Measurements from ENCODE around the gene NRG3.

The NRG3 gene

DNA sequence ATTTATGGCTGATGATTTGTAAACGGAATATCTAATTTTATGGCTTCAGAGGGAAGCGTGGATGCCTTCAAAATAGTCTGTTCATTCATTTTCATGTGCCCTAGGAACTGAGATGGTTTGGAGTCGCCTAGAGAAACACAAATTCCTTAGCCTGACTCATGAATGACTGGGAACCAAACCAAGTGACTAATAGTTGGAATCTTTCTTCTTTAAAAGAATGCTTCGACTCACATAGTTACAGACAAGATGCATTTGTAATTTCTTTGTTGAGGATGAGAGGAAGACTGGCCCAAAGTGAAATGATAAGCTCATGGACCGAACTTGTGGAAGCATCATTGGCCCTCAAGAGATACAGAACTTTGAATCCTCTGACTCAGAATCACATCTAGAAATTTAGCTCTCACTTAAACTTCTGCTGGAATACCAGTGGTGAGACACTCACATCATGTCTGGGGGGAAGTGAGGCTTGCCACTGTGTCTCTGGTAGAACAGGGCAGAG is 1107.2 kb downstream of the NRG3 start:
- Histone ChIP-seq H3K9me3 (ENCODE audit: control insufficient read depth, insufficient read depth, low read depth, low read length) (no peaks in the 10 kb centered on the region), H3K27ac (ENCODE audit: extremely low read depth, low read depth, low read length) (no peak overlapping the region), H3K36me3 (ENCODE audit: control insufficient read depth in 2 of 2, insufficient read depth in 1 of 2, low read length in 2 of 2) (no peaks in the 10 kb centered on the region), H3K4me3 (ENCODE audit: low read depth, low read length) (no peak overlapping the region), H3K4me1 (ENCODE audit: control insufficient read depth, insufficient read depth, low read length) (no peaks in the 10 kb centered on the region)
- ChIA-PET CTCF (interaction anchor here (0.6 kb wide), 1 partner anchor 18 kb away, joined by 3 read pairs; no protein-coding TSS in a partner anchor), POLR2A (no interaction called here)
- TF ChIP-seq, protein P1, sequence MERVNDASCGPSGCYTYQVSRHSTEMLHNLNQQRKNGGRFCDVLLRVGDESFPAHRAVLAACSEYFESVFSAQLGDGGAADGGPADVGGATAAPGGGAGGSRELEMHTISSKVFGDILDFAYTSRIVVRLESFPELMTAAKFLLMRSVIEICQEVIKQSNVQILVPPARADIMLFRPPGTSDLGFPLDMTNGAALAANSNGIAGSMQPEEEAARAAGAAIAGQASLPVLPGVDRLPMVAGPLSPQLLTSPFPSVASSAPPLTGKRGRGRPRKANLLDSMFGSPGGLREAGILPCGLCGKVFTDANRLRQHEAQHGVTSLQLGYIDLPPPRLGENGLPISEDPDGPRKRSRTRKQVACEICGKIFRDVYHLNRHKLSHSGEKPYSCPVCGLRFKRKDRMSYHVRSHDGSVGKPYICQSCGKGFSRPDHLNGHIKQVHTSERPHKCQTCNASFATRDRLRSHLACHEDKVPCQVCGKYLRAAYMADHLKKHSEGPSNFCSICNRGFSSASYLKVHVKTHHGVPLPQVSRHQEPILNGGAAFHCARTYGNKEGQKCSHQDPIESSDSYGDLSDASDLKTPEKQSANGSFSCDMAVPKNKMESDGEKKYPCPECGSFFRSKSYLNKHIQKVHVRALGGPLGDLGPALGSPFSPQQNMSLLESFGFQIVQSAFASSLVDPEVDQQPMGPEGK (tag by site-specific recombination; IDR thresholded peaks at IDR 0.05), result no peak
- TF ChIP-seq ZNF274 (IDR thresholded peaks at IDR 0.05; ENCODE audit: low read length) (no peak), ZNF274 (tag by site-specific recombination; IDR thresholded peaks at IDR 0.05; ENCODE audit: borderline replicate concordance) (no peak), ZBTB7A (tag by site-specific recombination; IDR thresholded peaks at IDR 0.05; ENCODE audit: low read depth) (no peak), SETDB1 (IDR thresholded peaks at IDR 0.05; ENCODE audit: insufficient read length, low read length) (no peak), KLF7 (tag by site-specific recombination; IDR thresholded peaks at IDR 0.05; ENCODE audit: borderline replicate concordance) (no peak), ZNF138 (tag by site-specific recombination; IDR thresholded peaks at IDR 0.05; ENCODE audit: borderline replicate concordance) (no peak), ZNF585B (tag by site-specific recombination; IDR thresholded peaks at IDR 0.05) (no peak), SCRT2 (tag by site-specific recombination; IDR thresholded peaks at IDR 0.05) (no peak), ZNF10 (tag by site-specific recombination; IDR thresholded peaks at IDR 0.05) (no peak), TRIM28 (IDR thresholded peaks at IDR 0.05; ENCODE audit: borderline replicate concordance, low read length) (no peak), ZNF112 (tag by site-specific recombination; IDR thresholded peaks at IDR 0.05) (no peak), GLIS2 (tag by site-specific recombination; IDR thresholded peaks at IDR 0.05) (no peak), MEIS1 (CRISPR knock-in tag; IDR thresholded peaks at IDR 0.05; ENCODE audit: borderline replicate concordance) (no peak)
- TF ChIP-seq, protein P2, sequence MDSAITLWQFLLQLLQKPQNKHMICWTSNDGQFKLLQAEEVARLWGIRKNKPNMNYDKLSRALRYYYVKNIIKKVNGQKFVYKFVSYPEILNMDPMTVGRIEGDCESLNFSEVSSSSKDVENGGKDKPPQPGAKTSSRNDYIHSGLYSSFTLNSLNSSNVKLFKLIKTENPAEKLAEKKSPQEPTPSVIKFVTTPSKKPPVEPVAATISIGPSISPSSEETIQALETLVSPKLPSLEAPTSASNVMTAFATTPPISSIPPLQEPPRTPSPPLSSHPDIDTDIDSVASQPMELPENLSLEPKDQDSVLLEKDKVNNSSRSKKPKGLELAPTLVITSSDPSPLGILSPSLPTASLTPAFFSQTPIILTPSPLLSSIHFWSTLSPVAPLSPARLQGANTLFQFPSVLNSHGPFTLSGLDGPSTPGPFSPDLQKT (IDR thresholded peaks at IDR 0.05; ENCODE audit: borderline replicate concordance, low read depth, low read length), result no peak
- TF ChIP-seq, protein P3, sequence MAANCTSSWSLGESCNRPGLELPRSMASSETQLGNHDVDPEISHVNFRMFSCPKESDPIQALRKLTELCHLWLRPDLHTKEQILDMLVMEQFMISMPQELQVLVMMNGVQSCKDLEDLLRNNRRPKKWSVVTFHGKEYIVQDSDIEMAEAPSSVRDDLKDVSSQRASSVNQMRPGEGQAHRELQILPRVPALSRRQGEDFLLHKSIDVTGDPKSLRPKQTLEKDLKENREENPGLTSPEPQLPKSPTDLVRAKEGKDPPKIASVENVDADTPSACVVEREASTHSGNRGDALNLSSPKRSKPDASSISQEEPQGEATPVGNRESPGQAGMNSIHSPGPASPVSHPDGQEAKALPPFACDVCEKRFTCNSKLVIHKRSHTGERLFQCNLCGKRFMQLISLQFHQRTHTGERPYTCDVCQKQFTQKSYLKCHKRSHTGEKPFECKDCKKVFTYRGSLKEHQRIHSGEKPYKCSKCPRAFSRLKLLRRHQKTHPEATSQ (tag by site-specific recombination; IDR thresholded peaks at IDR 0.05), result no peak

DNA sequence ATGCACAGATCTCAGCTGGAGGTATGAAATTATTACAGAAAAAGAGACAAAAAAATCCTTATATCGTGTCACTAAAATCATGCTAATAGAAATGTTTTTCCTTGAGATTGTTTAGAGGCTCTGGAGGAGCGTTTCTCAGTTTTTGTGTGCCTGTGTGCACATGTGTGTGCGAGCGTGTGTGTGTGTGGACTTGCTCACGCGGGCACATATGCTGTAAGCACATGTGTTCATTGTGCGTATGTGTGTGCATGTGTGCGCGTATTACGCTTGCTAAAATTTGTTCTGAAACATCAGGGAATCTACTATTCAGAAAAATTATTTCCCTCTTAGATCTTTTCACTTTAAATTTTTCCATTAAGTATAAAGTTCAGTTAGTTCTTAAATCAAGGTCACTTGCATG is 1111.2 kb downstream of the NRG3 start:
- Histone ChIP-seq H3K4me1 (ENCODE audit: control insufficient read depth, insufficient read depth, low read length) (no peaks in the 10 kb centered on the region), H3K27ac (ENCODE audit: extremely low read depth, low read depth, low read length) (no peak overlapping the region), H3K4me3 (ENCODE audit: low read depth, low read length) (no peak overlapping the region), H3K36me3 (ENCODE audit: control insufficient read depth in 2 of 2, insufficient read depth in 1 of 2, low read length in 2 of 2) (no peaks in the 10 kb centered on the region), H3K9me3 (ENCODE audit: control insufficient read depth, insufficient read depth, low read depth, low read length) (no peaks in the 10 kb centered on the region)
- ChIA-PET CTCF (no interaction called here), POLR2A (no interaction called here)
- TF ChIP-seq KLF9 (tag by site-specific recombination; IDR thresholded peaks at IDR 0.05; ENCODE audit: low read depth) (no peak), ZNF501 (tag by site-specific recombination; IDR thresholded peaks at IDR 0.05) (no peak), ZNF658 (tag by site-specific recombination; IDR thresholded peaks at IDR 0.05) (no peak), ZNF626 (tag by site-specific recombination; IDR thresholded peaks at IDR 0.05) (no peak), ZNF600 (tag by site-specific recombination; IDR thresholded peaks at IDR 0.05) (no peak), ZNF138 (tag by site-specific recombination; IDR thresholded peaks at IDR 0.05; ENCODE audit: borderline replicate concordance) (no peak)
- TF ChIP-seq, protein P4, sequence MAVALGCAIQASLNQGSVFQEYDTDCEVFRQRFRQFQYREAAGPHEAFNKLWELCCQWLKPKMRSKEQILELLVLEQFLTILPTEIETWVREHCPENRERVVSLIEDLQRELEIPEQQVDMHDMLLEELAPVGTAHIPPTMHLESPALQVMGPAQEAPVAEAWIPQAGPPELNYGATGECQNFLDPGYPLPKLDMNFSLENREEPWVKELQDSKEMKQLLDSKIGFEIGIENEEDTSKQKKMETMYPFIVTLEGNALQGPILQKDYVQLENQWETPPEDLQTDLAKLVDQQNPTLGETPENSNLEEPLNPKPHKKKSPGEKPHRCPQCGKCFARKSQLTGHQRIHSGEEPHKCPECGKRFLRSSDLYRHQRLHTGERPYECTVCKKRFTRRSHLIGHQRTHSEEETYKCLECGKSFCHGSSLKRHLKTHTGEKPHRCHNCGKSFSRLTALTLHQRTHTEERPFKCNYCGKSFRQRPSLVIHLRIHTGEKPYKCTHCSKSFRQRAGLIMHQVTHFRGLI (tag by site-specific recombination; IDR thresholded peaks at IDR 0.05), result no peak
- TF ChIP-seq, protein P5, sequence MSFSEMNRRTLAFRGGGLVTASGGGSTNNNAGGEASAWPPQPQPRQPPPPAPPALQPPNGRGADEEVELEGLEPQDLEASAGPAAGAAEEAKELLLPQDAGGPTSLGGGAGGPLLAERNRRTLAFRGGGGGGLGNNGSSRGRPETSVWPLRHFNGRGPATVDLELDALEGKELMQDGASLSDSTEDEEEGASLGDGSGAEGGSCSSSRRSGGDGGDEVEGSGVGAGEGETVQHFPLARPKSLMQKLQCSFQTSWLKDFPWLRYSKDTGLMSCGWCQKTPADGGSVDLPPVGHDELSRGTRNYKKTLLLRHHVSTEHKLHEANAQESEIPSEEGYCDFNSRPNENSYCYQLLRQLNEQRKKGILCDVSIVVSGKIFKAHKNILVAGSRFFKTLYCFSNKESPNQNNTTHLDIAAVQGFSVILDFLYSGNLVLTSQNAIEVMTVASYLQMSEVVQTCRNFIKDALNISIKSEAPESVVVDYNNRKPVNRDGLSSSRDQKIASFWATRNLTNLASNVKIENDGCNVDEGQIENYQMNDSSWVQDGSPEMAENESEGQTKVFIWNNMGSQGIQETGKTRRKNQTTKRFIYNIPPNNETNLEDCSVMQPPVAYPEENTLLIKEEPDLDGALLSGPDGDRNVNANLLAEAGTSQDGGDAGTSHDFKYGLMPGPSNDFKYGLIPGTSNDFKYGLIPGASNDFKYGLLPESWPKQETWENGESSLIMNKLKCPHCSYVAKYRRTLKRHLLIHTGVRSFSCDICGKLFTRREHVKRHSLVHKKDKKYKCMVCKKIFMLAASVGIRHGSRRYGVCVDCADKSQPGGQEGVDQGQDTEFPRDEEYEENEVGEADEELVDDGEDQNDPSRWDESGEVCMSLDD (tag by site-specific recombination; IDR thresholded peaks at IDR 0.05), result no peak
- TF ChIP-seq, protein P6, sequence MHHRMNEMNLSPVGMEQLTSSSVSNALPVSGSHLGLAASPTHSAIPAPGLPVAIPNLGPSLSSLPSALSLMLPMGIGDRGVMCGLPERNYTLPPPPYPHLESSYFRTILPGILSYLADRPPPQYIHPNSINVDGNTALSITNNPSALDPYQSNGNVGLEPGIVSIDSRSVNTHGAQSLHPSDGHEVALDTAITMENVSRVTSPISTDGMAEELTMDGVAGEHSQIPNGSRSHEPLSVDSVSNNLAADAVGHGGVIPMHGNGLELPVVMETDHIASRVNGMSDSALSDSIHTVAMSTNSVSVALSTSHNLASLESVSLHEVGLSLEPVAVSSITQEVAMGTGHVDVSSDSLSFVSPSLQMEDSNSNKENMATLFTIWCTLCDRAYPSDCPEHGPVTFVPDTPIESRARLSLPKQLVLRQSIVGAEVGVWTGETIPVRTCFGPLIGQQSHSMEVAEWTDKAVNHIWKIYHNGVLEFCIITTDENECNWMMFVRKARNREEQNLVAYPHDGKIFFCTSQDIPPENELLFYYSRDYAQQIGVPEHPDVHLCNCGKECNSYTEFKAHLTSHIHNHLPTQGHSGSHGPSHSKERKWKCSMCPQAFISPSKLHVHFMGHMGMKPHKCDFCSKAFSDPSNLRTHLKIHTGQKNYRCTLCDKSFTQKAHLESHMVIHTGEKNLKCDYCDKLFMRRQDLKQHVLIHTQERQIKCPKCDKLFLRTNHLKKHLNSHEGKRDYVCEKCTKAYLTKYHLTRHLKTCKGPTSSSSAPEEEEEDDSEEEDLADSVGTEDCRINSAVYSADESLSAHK (tag by site-specific recombination; IDR thresholded peaks at IDR 0.05), result no peak

All from HEK293 (cell line).